Glutamatergic neuron (in vitro differentiated cells): Measurements from ENCODE around the gene WSB2. TPM values are rescaled to one million over a fixed set of nuclear protein-coding genes. Genes with fewer than 3 reads are reported as not detected.

Source experiments
- DNase-seq: peaks from one replicate; pipeline ENCODE4 v3.0.0; 2022
- H3K27ac Mint-ChIP-seq: one replicate; pipeline ENCODE4 v1.8.0; 2020; ENCODE audit warnings: mild to moderate bottlenecking, mixed read lengths, inconsistent platforms; ENCODE audit not compliant: unreplicated experiment
- H3K27me3 Mint-ChIP-seq: one replicate; pipeline ENCODE4 v1.8.0; 2020; ENCODE audit warnings: mild to moderate bottlenecking, moderate library complexity, mixed read lengths, inconsistent platforms; ENCODE audit not compliant: unreplicated experiment
- H3K36me3 Mint-ChIP-seq: one replicate; pipeline ENCODE4 v1.8.0; 2020; ENCODE audit warnings: mild to moderate bottlenecking, mixed read lengths, inconsistent platforms; ENCODE audit not compliant: unreplicated experiment
- H3K4me1 Mint-ChIP-seq: one replicate; pipeline ENCODE4 v1.8.0; 2020; ENCODE audit warnings: mild to moderate bottlenecking, low read depth, mixed read lengths, inconsistent platforms; ENCODE audit not compliant: unreplicated experiment
- H3K4me3 Mint-ChIP-seq: one replicate; pipeline ENCODE4 v1.8.0; 2020; ENCODE audit warnings: mild to moderate bottlenecking, mixed read lengths, inconsistent platforms; ENCODE audit not compliant: unreplicated experiment
- H3K9me3 Mint-ChIP-seq: one replicate; pipeline ENCODE4 v1.8.0; 2020; ENCODE audit warnings: mild to moderate bottlenecking, moderate library complexity, mixed read lengths, inconsistent platforms; ENCODE audit not compliant: unreplicated experiment
- total RNA-seq: library from RNA; stranded (reverse); fragmentation: NEBNext Ultra II Directional; extraction: Animal tissue kit (Norgen Biotek cat#: 25700); gene quantifications from one replicate; pipeline ENCODE4 v1.2.1, GENCODE V29; 2021; ENCODE audit not compliant: unreplicated experiment
- TF ChIP-seq, protein P1 (sequence below): fragments of 200-600 bp; sonication (generic); IDR thresholded peaks from one replicate; pipeline ENCODE4 v1.5.0; 2021; ENCODE audit not compliant: partially characterized antibody, unreplicated experiment

Gene WSB2
- total RNA-seq, 1 donor from 2014 or later: 76.4 TPM

DNA sequence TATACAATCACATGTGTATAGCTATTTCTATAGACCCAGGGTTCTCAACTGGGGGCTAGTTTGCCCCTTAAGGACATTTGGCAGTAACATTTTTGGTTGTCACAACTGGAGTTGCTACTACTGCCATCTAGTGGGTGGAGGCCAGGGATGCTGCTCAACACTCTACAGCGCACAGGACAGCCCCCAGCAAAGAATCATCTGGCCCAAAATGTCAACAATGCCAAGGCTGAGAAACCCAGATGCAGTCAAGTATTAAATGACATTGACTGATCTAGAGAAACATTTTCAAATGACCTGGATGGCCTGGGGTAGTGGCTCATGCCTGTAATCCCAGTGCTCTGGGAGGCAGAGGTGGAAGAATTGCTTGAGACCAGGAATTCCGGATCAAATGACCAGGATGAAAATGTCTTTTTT is 5.8 kb downstream of the WSB2 start:
- H3K27me3 Mint-ChIP-seq: peaks cover 7% of the 10 kb centered on the region
- H3K9me3 Mint-ChIP-seq: peaks cover 1% of the 10 kb centered on the region
- TF ChIP-seq, protein P1, sequence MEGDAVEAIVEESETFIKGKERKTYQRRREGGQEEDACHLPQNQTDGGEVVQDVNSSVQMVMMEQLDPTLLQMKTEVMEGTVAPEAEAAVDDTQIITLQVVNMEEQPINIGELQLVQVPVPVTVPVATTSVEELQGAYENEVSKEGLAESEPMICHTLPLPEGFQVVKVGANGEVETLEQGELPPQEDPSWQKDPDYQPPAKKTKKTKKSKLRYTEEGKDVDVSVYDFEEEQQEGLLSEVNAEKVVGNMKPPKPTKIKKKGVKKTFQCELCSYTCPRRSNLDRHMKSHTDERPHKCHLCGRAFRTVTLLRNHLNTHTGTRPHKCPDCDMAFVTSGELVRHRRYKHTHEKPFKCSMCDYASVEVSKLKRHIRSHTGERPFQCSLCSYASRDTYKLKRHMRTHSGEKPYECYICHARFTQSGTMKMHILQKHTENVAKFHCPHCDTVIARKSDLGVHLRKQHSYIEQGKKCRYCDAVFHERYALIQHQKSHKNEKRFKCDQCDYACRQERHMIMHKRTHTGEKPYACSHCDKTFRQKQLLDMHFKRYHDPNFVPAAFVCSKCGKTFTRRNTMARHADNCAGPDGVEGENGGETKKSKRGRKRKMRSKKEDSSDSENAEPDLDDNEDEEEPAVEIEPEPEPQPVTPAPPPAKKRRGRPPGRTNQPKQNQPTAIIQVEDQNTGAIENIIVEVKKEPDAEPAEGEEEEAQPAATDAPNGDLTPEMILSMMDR: peak; percentile 61
- no peak overlapping the region for H3K4me3 Mint-ChIP-seq
- peaks cover 7% of the 10 kb centered on the region for H3K4me1 Mint-ChIP-seq
- H3K36me3 Mint-ChIP-seq: no peaks in the 10 kb centered on the region
- H3K27ac Mint-ChIP-seq: no peak overlapping the region
- peak; percentile 66 for DNase-seq

- TF ChIP-seq, protein P1: no peak
- DNase-seq: no peak
- Mint-ChIP-seq H3K27ac (no peak overlapping the region), H3K4me3 (no peak overlapping the region), H3K27me3 (peaks cover 7% of the 10 kb centered on the region), H3K4me1 (no peaks in the 10 kb centered on the region), H3K9me3 (no peaks in the 10 kb centered on the region), H3K36me3 (no peaks in the 10 kb centered on the region)
Observed at GRCh38 chr12:118053071-118053985, 7.7 kb downstream of the WSB2 start.

- Mint-ChIP-seq H3K27ac (no peak overlapping the region), H3K27me3 (peaks cover 7% of the 10 kb centered on the region), H3K4me1 (no peaks in the 10 kb centered on the region), H3K4me3 (no peak overlapping the region), H3K36me3 (no peaks in the 10 kb centered on the region), H3K9me3 (no peaks in the 10 kb centered on the region)
- TF ChIP-seq, protein P1: no peak
- no peak for DNase-seq
Observed at GRCh38 chr12:118052324-118053070, 8.5 kb downstream of the WSB2 start.

- Mint-ChIP-seq H3K4me1 (no peaks in the 10 kb centered on the region), H3K27ac (no peak overlapping the region), H3K36me3 (no peaks in the 10 kb centered on the region), H3K27me3 (peaks cover 6% of the 10 kb centered on the region), H3K4me3 (no peak overlapping the region), H3K9me3 (no peaks in the 10 kb centered on the region)
- DNase-seq: no peak
- TF ChIP-seq, protein P1: peak; percentile 30
Observed at GRCh38 chr12:118050972-118051910, 9.7 kb downstream of the WSB2 start.
